GM12878 (cell line): ENCODE measurements around the gene OPRL1. TPM values are rescaled to one million over a fixed set of nuclear protein-coding genes. Genes with fewer than 3 reads are reported as not detected.

Experiments
- ATAC-seq: fragments of 200-7000 bp; cut with Tn5 transposase; 3 replicates; pipeline ENCODE4 v1.9.1; 2020; ENCODE audit warnings: mild to moderate bottlenecking, moderate library complexity
- BruUV-seq: library from RNA; stranded (reverse); fragments of 400-500 nt; replicated peaks from 2 replicates; lab custom pipeline; 2021; lab: Mats Ljungman, UMichigan
- CTCF ChIA-PET: fragments of 300-600 bp; sonication (Branson Sonifier 250); formaldehyde crosslinking; extraction: SDS; loops from one replicate; lab custom pipeline; 2021; ENCODE audit warnings: inconsistent platforms; lab: Yijun Ruan, JAX
- POLR2A ChIA-PET: fragments of 350-600 bp; formaldehyde crosslinking; extraction: SDS; loops from one replicate; lab custom pipeline; 2021; ENCODE audit warnings: inconsistent platforms; lab: Charles Lee
- RAD21 ChIA-PET: fragments of 300-600 bp; sonication (Branson Sonifier 250); formaldehyde crosslinking; loops from one replicate; lab custom pipeline; 2023; ENCODE audit warnings: antibody characterized with exemption; ENCODE audit not compliant: unreplicated experiment; lab: Charles Lee
- SMC1A ChIA-PET: fragments of 300-600 bp; sonication (Branson Sonifier 250); formaldehyde crosslinking; loops from one replicate; lab custom pipeline; 2023; ENCODE audit not compliant: unreplicated experiment, uncharacterized antibody; lab: Charles Lee
- DNase-seq: peaks from one replicate; pipeline ENCODE4 v3.0.0-alpha.2; 2011; ENCODE audit warnings: low read depth, low spot score
- FAIRE-seq: peaks from 3 replicates; lab custom pipeline; 2011; peaks lifted over from hg19 to GRCh38; lab: Jason Lieb, UNC
- H2AFZ ChIP-seq: 2 replicates; pipeline ENCODE4 v1.6.0; 2011; ENCODE audit warnings: low read depth, low read length, control low read depth; ENCODE audit not compliant: control insufficient read depth
- H3K27ac ChIP-seq: 2 replicates; pipeline ENCODE4 v1.5.1; 2011; ENCODE audit warnings: control low read depth; ENCODE audit not compliant: control insufficient read depth, insufficient read depth
- H3K27me3 ChIP-seq, 2 experiments: replicated peaks in 1 of 2; 2 replicates each; pipeline versions ENCODE4 v1.6.0 to v1.6.1; 2011; ENCODE audit warnings: low read length in 1 of 2; ENCODE audit not compliant: control insufficient read depth in 2 of 2, insufficient read depth in 2 of 2
- H3K36me3 ChIP-seq, 2 experiments: 2 replicates each; pipeline ENCODE4 v1.5.1; 2011; ENCODE audit warnings: low read length in 1 of 2; ENCODE audit not compliant: control insufficient read depth in 2 of 2, insufficient read depth in 2 of 2
- H3K4me1 ChIP-seq: 2 replicates; pipeline ENCODE4 v1.6.1; 2011; ENCODE audit warnings: mild to moderate bottlenecking, low read length, moderate library complexity, mixed read lengths; ENCODE audit not compliant: control insufficient read depth, insufficient read depth
- H3K4me2 ChIP-seq: 2 replicates; pipeline ENCODE4 v1.6.0; 2011; ENCODE audit warnings: control low read depth; ENCODE audit not compliant: control insufficient read depth, insufficient read depth
- H3K4me3 ChIP-seq: fragments of 200-600 bp; sonication (generic); 2 replicates; pipeline ENCODE4 v1.5.1; 2016
- H3K79me2 ChIP-seq: 2 replicates; pipeline ENCODE4 v1.6.0; 2011; ENCODE audit warnings: low read length; ENCODE audit not compliant: control insufficient read depth, insufficient read depth
- H3K9ac ChIP-seq: 2 replicates; pipeline ENCODE4 v1.8.0; 2011; ENCODE audit warnings: low read length, control low read depth, mixed read lengths; ENCODE audit not compliant: control insufficient read depth, insufficient read depth
- H3K9me3 ChIP-seq: replicated peaks from 3 replicates; pipeline ENCODE4 v1.5.1; 2011; ENCODE audit warnings: mild to moderate bottlenecking, low read length; ENCODE audit not compliant: control insufficient read depth, insufficient read depth
- H4K20me1 ChIP-seq: 2 replicates; pipeline ENCODE4 v1.6.0; 2011; ENCODE audit not compliant: control insufficient read depth, insufficient read depth
- ASH2L ChIP-seq: fragments of 300-600, 200-600 bp; sonication (generic); IDR thresholded peaks from 2 replicates; pipeline ENCODE4 v1.6.1; 2017; ENCODE audit warnings: low read depth, mild to moderate bottlenecking, borderline replicate concordance
- BCLAF1 ChIP-seq: fragments of 450-650 bp; IDR thresholded peaks from 2 replicates; pipeline ENCODE4 v1.6.1; 2017; ENCODE audit warnings: antibody characterized with exemption, mild to moderate bottlenecking, moderate library complexity
- IRF4 ChIP-seq: IDR thresholded peaks from 2 replicates; pipeline ENCODE4 v1.6.1; 2011; ENCODE audit warnings: low read depth, low read length
- KLF5 ChIP-seq: fragments of 450-650 bp; IDR thresholded peaks from 2 replicates; pipeline ENCODE4 v1.6.1; 2014; ENCODE audit warnings: mild to moderate bottlenecking; ENCODE audit not compliant: partially characterized antibody
- MEF2B ChIP-seq: fragments of 450-650 bp; IDR thresholded peaks from 2 replicates; pipeline ENCODE4 v1.6.1; 2018; ENCODE audit warnings: mild to moderate bottlenecking, moderate library complexity; ENCODE audit not compliant: partially characterized antibody, poor library complexity, severe bottlenecking
- MTA2 ChIP-seq: fragments of 450-650 bp; IDR thresholded peaks from 2 replicates; pipeline ENCODE4 v1.6.1; 2016; ENCODE audit warnings: low read depth, mild to moderate bottlenecking, moderate library complexity
- MYB ChIP-seq: fragments of 150-350 bp; IDR thresholded peaks from 2 replicates; pipeline ENCODE4 v1.6.1; 2014; ENCODE audit warnings: mild to moderate bottlenecking, low read depth, low read length, borderline replicate concordance
- POU2F2 ChIP-seq: IDR thresholded peaks from 3 replicates; pipeline ENCODE4 v1.6.1; 2011; ENCODE audit warnings: low read depth, mild to moderate bottlenecking, low read length, borderline replicate concordance
- RCOR1 ChIP-seq: conservative IDR thresholded peaks from 2 replicates; pipeline ENCODE4 v1.6.1; 2012; ENCODE audit warnings: low read depth, low read length, improper control_type of control experiment
- SREBF2 ChIP-seq: IDR thresholded peaks from 2 replicates; pipeline ENCODE4 v1.6.1; 2012; ENCODE audit warnings: mild to moderate bottlenecking, low read length
- ZNF24 ChIP-seq: fragments of 450-650 bp; IDR thresholded peaks from 2 replicates; pipeline ENCODE4 v1.6.1; 2017; ENCODE audit warnings: antibody characterized with exemption, mild to moderate bottlenecking
- WGBS: methylation state at CpG from one replicate; pipeline ENCODE4 v1.1.6; 2016; ENCODE audit warnings: low lambda C conversion rate; ENCODE audit not compliant: insufficient replicate concordance, insufficient coverage; ENCODE audit errors: missing lambda C conversion rate; 5-methylcytosine and 5-hydroxymethylcytosine counted together
- in situ Hi-C: fragments of 300-500 bp; cut with MboI; formaldehyde crosslinking; loops from 9 replicates; pipeline ENCODE4 v1.14.3; 2018; ENCODE audit warnings: mixed read lengths
- intact Hi-C: fragments of 100-400 bp; cut with micrococcal nuclease; formaldehyde crosslinking; loops from one replicate; pipeline ENCODE4 v1.14.2; 2022; ENCODE audit not compliant: unreplicated experiment
- polyA plus RNA-seq, 11 experiments: library from polyadenylated mRNA; depleted of rRNA in 4 of 11; unstranded in 6 of 11; stranded (reverse) in 5 of 11; fragments of >200 nt; fragmentation: Nextera tagmentation in 4 of 11; fragmentation: Illumina TruSeq in 1 of 11; extraction: Ambion mirVana in 4 of 11; extraction: Trizol in 1 of 11; gene quantifications; 1 replicate in 1 of 11; 2 replicates in 10 of 11; pipeline versions ENCODE4 v1.2.1 to v1.2.3, GENCODE V29; 2011 to 2016; ENCODE audit warnings: inconsistent platforms in 2 of 11, missing spikeins in 2 of 11, low read depth in 1 of 11
- total RNA-seq, 4 experiments: library from RNA; depleted of rRNA in 3 of 4; stranded (reverse); fragments of >200 nt in 3 of 4; fragmentation: Illumina TruSeq in 1 of 4; extraction: Trizol in 1 of 4; gene quantifications; 2 replicates each; pipeline versions ENCODE4 v1.2.1 to v1.2.3, GENCODE V29; 2013 to 2021

The OPRL1 gene
- total and polyA plus RNA-seq, 10 of the 15 experiments (the other 5 are each of a cell fraction or from before 2014, with no cell fraction given), result 0.04 to 0.41 (median 0.24) TPM; not detected in 1

DNA sequence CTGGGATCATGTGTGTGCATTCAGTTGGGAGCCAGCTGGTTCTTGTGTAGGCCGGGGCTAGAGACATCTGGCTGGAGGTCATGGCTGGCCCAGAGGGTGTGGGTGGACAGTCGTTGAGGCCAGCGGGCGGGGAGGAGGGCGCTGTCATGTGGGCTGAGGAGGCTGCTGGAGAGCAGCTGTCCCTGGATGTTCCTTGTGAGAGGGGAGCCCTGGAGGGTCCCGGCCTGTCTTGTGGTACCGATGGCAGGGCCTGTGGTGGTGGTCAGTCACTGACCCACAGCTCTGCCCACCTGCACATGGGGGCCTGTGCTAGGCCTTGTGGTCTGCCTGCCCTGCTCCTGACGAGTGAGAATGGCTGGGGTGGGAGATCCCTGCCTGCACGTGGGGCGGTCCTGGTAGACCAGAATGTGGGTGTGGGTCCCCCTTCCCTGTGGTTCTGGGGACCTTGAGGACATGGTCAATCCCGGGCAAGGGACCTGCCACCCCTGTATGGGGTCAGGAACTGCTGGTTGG is 45.8 kb upstream of the OPRL1 start:
- ATAC-seq (no peak), DNase-seq (no peak), FAIRE-seq (no peak)
- intact Hi-C loops (no loop called here), in situ Hi-C loops (no loop called here)
- Histone ChIP-seq H3K9ac (no peak overlapping the region), H3K9me3 (no peaks in the 10 kb centered on the region), H3K4me3 (no peak overlapping the region), H3K79me2 (peaks cover 4% of the 10 kb centered on the region), H4K20me1 (no peaks in the 10 kb centered on the region), H3K4me2 (no peak overlapping the region), H3K27me3 (no peaks in the 10 kb centered on the region), H2AFZ (no peak overlapping the region), H3K4me1 (peaks cover 37% of the 10 kb centered on the region), H3K36me3 (peaks cover 16 to 27% of the 10 kb centered on the region in 2 experiments; a peak in 3 of 4 replicates)
- RAD21 ChIA-PET, result interaction anchor here (0.9 to 7.1 kb wide), 2 partner anchors 20 to 53 kb away, joined by 6 to 92 read pairs; partner anchors contain the start of genes PRPF6 and SAMD10
- POLR2A ChIA-PET, result interaction anchor here (0.6 to 1.6 kb wide), 3 partner anchors 11 to 54 kb away, joined by 3 to 8 read pairs (median 3); partner anchors contain the start of genes PRPF6 and SAMD10
- SMC1A ChIA-PET, result interaction anchor here (0.6 kb wide), 1 partner anchor 32 kb away, joined by 3 read pairs; no protein-coding TSS in a partner anchor
- 96% methylated on average over 11 of the region's 11 CpGs for WGBS
- CTCF ChIA-PET, result interaction anchor here (0.8 to 1.3 kb wide), 2 partner anchors 24 to 86 kb away, joined by 3 to 4 read pairs; no protein-coding TSS in a partner anchor
- BruUV-seq, result no TSS peak
- no peak for TF ChIP-seq ZNF24
- TF ChIP-seq, all 136 proteins: peak for 0
- peak overlapping the region; percentile 77 for H3K27ac ChIP-seq

GRCh38 chr20:64035066-64035932 is 44.6 kb upstream of the OPRL1 start:
- ChIA-PET POLR2A (interaction anchor here (0.6 to 7.2 kb wide), 5 partner anchors 10 to 54 kb away, joined by 3 to 63 read pairs (median 4); partner anchors contain the start of genes PRPF6 and SAMD10), SMC1A (interaction anchor here (0.6 to 6.1 kb wide), 5 partner anchors 22 to 54 kb away, joined by 3 to 52 read pairs (median 3); partner anchors contain the start of genes PRPF6 and SAMD10), RAD21 (interaction anchor here (7.1 kb wide), 1 partner anchor 54 kb away, joined by 92 read pairs; the partner anchor contains the start of genes PRPF6 and SAMD10), CTCF (interaction anchor here (0.8 to 7.2 kb wide), 4 partner anchors 21 to 87 kb away, joined by 3 to 67 read pairs (median 4); partner anchors contain the start of genes PRPF6 and SAMD10)
- no peak overlapping the region for H3K4me3 ChIP-seq
- WGBS, result 13% methylated on average over 17 of the region's 17 CpGs
- H3K36me3 ChIP-seq, result peaks cover 13 to 20% of the 10 kb centered on the region in 2 experiments; a peak in 3 of 4 replicates
- no peaks in the 10 kb centered on the region for H4K20me1 ChIP-seq
- ATAC-seq (peak; percentile 28), DNase-seq (peak; percentile 59), FAIRE-seq (peak; percentile 71)
- H3K79me2 ChIP-seq, result peaks cover 4% of the 10 kb centered on the region
- in situ Hi-C loops (no loop called here), intact Hi-C loops (no loop called here)
- no peak overlapping the region for H2AFZ ChIP-seq
- H3K27me3 ChIP-seq, result no peaks in the 10 kb centered on the region
- peak overlapping the region; percentile 77 for H3K27ac ChIP-seq
- BruUV-seq, result TSS peak; percentile 47
- H3K4me1 ChIP-seq, result peaks cover 45% of the 10 kb centered on the region
- H3K9ac ChIP-seq, result peak overlapping the region; percentile 64
- H3K9me3 ChIP-seq, result no peaks in the 10 kb centered on the region
- H3K4me2 ChIP-seq, result peak overlapping the region; percentile 35
- TF ChIP-seq RCOR1, result no peak
- TF ChIP-seq IRF4, result no peak
- TF ChIP-seq SREBF2, result no peak
- 0 out of 2 replicates have a peak, but pooled peaks have one; percentile 28 for TF ChIP-seq MYB
- no peak for TF ChIP-seq BCLAF1
- TF ChIP-seq MTA2, result peak; percentile 72
- TF ChIP-seq KLF5, result no peak
- no peak for TF ChIP-seq POU2F2
- TF ChIP-seq ASH2L, result no peak
- peak; percentile 89 for TF ChIP-seq MEF2B
